Large intestine (tissue), 3 donors: ENCODE measurements around the gene NELL1. TPM values are rescaled to one million over a fixed set of nuclear protein-coding genes. Genes with fewer than 3 reads are reported as not detected.

Source experiments
- DNase-seq, 2 donors: peaks; one replicate each; pipeline versions ENCODE4 v3.0.0 to v3.0.0-alpha.2; 2013
- H3K27ac ChIP-seq: one replicate; pipeline ENCODE4 v1.5.1; 2013; ENCODE audit warnings: low read length
- H3K27me3 ChIP-seq: 2 replicates; pipeline ENCODE4 v1.6.1; 2013; ENCODE audit warnings: low read length; ENCODE audit not compliant: control insufficient read depth, insufficient read depth
- H3K36me3 ChIP-seq: 2 replicates; pipeline ENCODE4 v1.6.1; 2013; ENCODE audit warnings: low read length; ENCODE audit not compliant: control insufficient read depth, insufficient read depth
- H3K4me1 ChIP-seq: one replicate; pipeline ENCODE4 v1.6.1; 2013; ENCODE audit warnings: low read length; ENCODE audit not compliant: control insufficient read depth, insufficient read depth
- H3K4me3 ChIP-seq: one replicate; pipeline ENCODE4 v1.5.1; 2013; ENCODE audit warnings: low read length
- H3K9me3 ChIP-seq: one replicate; pipeline ENCODE4 v1.6.1; 2013; ENCODE audit warnings: mild to moderate bottlenecking, low read depth, low read length, moderate library complexity; ENCODE audit not compliant: control insufficient read depth
- WGBS: methylation state at CpG from one replicate; pipeline ENCODE4 v1.1.5; 2013; ENCODE audit warnings: low lambda C conversion rate; ENCODE audit not compliant: insufficient coverage; 5-methylcytosine and 5-hydroxymethylcytosine counted together
- polyA plus RNA-seq: library from polyadenylated mRNA; unstranded; fragments of 120-200 nt; gene quantifications from one replicate; pipeline ENCODE4 v1.2.1, GENCODE V29; 2013

NELL1 gene
- polyA plus RNA-seq, 1 donor = 5.1 TPM

DNA sequence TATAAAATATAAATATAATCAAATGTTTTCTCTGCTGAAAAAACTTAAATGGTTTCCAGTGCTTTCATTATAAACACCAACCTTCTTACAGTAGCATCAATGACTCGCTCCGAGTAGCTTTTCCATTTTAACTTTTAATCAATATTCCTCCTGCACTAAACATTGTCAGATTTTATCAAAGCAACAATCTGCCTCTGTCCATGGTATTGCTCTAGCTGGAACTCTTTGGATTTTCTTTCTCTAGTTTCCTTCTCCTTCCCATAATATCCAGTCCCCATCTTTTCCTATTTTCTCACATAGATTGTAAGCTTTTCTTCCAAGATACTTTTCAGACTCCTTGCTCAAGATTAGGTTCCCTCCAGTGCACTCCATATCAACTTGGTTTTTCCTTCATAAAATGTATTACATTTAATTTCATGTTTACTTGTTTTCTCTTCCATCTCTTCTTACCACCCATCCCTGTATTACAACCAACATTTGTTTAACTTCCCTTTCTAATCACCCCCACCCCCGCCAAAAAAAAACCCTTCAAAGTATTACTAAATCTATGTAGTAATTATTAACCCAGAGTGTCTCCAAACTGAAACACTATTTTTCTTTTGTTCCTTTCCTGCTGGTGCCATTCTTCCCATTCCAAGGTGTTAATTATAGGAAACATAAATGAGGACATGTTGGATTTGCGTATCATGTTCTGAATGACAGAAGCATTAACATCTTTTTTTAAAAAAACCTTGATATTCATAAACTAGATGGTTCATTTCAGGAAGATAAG is 716.5 kb downstream of the NELL1 start:
- Histone ChIP-seq H3K27me3 (no peaks in the 10 kb centered on the region), H3K4me1 (no peaks in the 10 kb centered on the region), H3K9me3 (no peaks in the 10 kb centered on the region), H3K27ac (no peak overlapping the region), H3K36me3 (no peaks in the 10 kb centered on the region), H3K4me3 (no peak overlapping the region)
- DNase-seq = no peak
- WGBS = 67% methylated on average over 2 of the region's 4 CpGs

- H3K9me3 ChIP-seq = no peaks in the 10 kb centered on the region
- WGBS = no CpG with 5 or more reads among the region's 5 CpGs
- H3K27ac ChIP-seq = no peak overlapping the region
- H3K4me1 ChIP-seq = no peaks in the 10 kb centered on the region
- no peaks in the 10 kb centered on the region for H3K36me3 ChIP-seq
- no peaks in the 10 kb centered on the region for H3K27me3 ChIP-seq
- no peak overlapping the region for H3K4me3 ChIP-seq
- no peak for DNase-seq
Measured at GRCh38 chr11:21390430-21390829, 721.0 kb downstream of the NELL1 start.

DNA sequence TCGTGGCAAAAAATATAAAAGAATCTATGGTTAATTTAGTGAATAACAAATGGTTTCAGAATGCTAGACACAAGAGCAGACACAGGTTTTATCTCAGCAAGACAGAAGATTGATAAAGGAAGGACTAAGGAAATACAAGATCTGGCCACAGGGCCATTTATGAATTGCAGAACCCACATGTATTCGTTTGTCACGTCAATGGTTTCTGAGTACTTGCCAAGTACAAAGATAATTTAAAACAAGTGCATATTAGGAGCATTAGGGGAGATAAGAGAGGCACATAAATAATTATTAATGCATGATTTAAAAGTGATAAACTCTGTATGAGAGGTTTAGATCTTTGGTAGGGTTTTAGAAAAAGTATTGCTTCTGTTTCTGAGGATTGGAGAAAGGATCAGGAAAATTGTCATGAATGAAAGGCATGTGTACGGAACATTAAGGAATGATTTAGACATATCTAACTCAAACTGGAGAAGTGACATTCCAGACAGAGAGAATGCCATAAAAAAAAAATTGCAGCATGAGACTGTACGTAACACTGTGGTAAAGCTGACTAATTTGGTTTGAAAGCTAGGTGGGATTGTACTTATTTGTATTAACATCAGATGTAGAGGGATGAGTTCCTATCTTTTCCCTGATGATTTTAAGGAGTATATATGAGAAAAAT is 727.1 kb downstream of the NELL1 start:
- Histone ChIP-seq H3K27ac (no peak overlapping the region), H3K36me3 (no peaks in the 10 kb centered on the region), H3K4me1 (no peaks in the 10 kb centered on the region), H3K27me3 (no peaks in the 10 kb centered on the region), H3K4me3 (no peak overlapping the region), H3K9me3 (no peaks in the 10 kb centered on the region)
- no peak for DNase-seq
- 45% methylated on average over 3 of the region's 5 CpGs for WGBS

DNA sequence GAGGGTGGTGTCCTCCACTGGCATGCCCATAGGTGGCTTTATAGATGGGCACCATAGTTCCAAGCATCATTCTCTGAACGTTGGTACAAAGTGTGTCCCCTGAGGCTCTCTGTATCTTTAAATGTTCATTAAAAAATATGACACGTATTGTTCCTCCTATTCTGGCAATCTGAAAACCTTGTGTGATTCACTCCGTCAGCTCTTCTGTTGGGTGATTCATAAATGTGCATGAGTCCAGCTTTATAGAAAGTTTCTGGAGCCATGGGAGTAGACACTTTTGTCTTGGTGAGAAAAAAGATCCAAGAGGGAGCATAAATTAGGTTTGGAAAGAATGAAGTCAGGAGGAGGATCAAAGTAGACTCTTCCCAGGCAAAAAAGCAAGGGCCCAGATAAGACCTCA is 728.8 kb downstream of the NELL1 start:
- H3K36me3 ChIP-seq = no peaks in the 10 kb centered on the region
- no peak for DNase-seq
- no peaks in the 10 kb centered on the region for H3K27me3 ChIP-seq
- no peaks in the 10 kb centered on the region for H3K9me3 ChIP-seq
- H3K27ac ChIP-seq = no peak overlapping the region
- 95% methylated on average over 3 of the region's 3 CpGs for WGBS
- H3K4me1 ChIP-seq = no peaks in the 10 kb centered on the region
- no peak overlapping the region for H3K4me3 ChIP-seq

GRCh38 chr11:21401496-21401895 is 732.1 kb downstream of the NELL1 start:
- H3K4me3 ChIP-seq = no peak overlapping the region
- no peaks in the 10 kb centered on the region for H3K27me3 ChIP-seq
- 71% methylated on average over 1 of the region's 1 CpG for WGBS
- H3K4me1 ChIP-seq = no peaks in the 10 kb centered on the region
- H3K27ac ChIP-seq = no peak overlapping the region
- no peak for DNase-seq
- no peaks in the 10 kb centered on the region for H3K9me3 ChIP-seq
- no peaks in the 10 kb centered on the region for H3K36me3 ChIP-seq

DNA sequence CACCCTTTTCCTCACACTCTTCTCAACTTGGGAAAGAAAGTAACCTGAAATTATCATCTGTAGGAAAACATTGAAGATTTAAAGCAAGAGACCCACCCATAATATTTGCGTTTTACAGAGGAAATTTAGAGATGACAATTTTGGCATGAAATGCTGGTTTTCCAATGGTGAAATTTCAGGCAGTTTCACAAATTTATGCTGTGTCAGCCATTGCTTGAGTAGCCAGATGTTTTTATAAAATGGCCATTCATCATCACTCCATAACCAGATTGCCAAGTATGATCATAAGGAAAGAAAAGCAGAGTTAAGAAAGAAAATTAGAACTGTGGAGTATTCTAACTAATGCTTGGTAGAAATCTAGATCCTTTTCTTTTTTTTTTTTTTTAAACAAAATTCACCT is 732.9 kb downstream of the NELL1 start:
- no CpG with 5 or more reads among the region's 1 CpG for WGBS
- Histone ChIP-seq H3K4me3 (no peak overlapping the region), H3K9me3 (no peaks in the 10 kb centered on the region), H3K27me3 (no peaks in the 10 kb centered on the region), H3K36me3 (no peaks in the 10 kb centered on the region), H3K27ac (no peak overlapping the region), H3K4me1 (no peaks in the 10 kb centered on the region)
- DNase-seq = no peak

- DNase-seq = no peak
- Histone ChIP-seq H3K4me1 (no peaks in the 10 kb centered on the region), H3K27ac (no peak overlapping the region), H3K36me3 (no peaks in the 10 kb centered on the region), H3K9me3 (no peaks in the 10 kb centered on the region), H3K27me3 (no peaks in the 10 kb centered on the region), H3K4me3 (no peak overlapping the region)
Measured at GRCh38 chr11:21403069-21403468, 733.7 kb downstream of the NELL1 start.

DNA sequence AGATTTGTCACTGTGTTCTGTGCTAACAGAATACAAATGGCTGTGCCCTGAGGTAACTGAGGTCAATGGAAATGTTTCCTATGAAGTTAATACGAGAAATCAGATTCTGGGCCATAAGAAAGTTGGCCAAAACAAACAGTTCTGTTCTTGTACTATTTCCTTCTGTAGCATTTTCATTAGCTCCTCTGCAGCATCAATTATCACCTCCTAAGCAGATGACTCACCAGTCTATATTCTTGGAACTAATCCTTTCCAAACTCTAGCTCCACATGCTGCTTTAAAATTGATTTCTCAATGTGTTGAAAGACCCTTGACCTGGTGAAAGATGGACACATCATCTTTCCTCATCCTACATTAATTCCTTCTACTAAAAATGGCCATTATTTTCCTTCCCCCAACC is 736.0 kb downstream of the NELL1 start:
- Histone ChIP-seq H3K4me1 (no peaks in the 10 kb centered on the region), H3K27ac (no peak overlapping the region), H3K9me3 (no peaks in the 10 kb centered on the region), H3K27me3 (no peaks in the 10 kb centered on the region), H3K36me3 (no peaks in the 10 kb centered on the region), H3K4me3 (no peak overlapping the region)
- no CpG with 5 or more reads among the region's 1 CpG for WGBS
- DNase-seq = no peak

- H3K4me1 ChIP-seq = no peaks in the 10 kb centered on the region
- no peaks in the 10 kb centered on the region for H3K9me3 ChIP-seq
- H3K27me3 ChIP-seq = no peaks in the 10 kb centered on the region
- H3K36me3 ChIP-seq = no peaks in the 10 kb centered on the region
- H3K27ac ChIP-seq = no peak overlapping the region
- WGBS = no CpG with 5 or more reads among the region's 5 CpGs
- DNase-seq = no peak
- no peak overlapping the region for H3K4me3 ChIP-seq
Measured at GRCh38 chr11:21410513-21410912, 741.1 kb downstream of the NELL1 start.

- no peak for DNase-seq
- H3K4me1 ChIP-seq = no peaks in the 10 kb centered on the region
- WGBS = 100% methylated on average over 1 of the region's 1 CpG
- no peak overlapping the region for H3K27ac ChIP-seq
- H3K4me3 ChIP-seq = no peak overlapping the region
- H3K27me3 ChIP-seq = no peaks in the 10 kb centered on the region
- no peaks in the 10 kb centered on the region for H3K36me3 ChIP-seq
- H3K9me3 ChIP-seq = no peaks in the 10 kb centered on the region
Measured at GRCh38 chr11:21411104-21411503, 741.7 kb downstream of the NELL1 start.

- 83% methylated on average over 1 of the region's 1 CpG for WGBS
- no peak overlapping the region for H3K27ac ChIP-seq
- H3K27me3 ChIP-seq = no peaks in the 10 kb centered on the region
- no peak for DNase-seq
- no peak overlapping the region for H3K4me3 ChIP-seq
- no peaks in the 10 kb centered on the region for H3K4me1 ChIP-seq
- H3K36me3 ChIP-seq = no peaks in the 10 kb centered on the region
- H3K9me3 ChIP-seq = no peaks in the 10 kb centered on the region
Measured at GRCh38 chr11:21411597-21411996, 742.2 kb downstream of the NELL1 start.
